Activated CD4-positive, alpha-beta T cell treated with anti-CD3 and anti-CD28 coated beads, Interleukin-2, amount 50 U/mL, for 24 hours (primary cell): ENCODE data around the gene SIDT2.
"Not testable (repeated sequence)": the region's sequence is repeated elsewhere in the genome, so short reads cannot be mapped to it uniquely, and the experiment has no call there.

Source experiments
- DNase-seq, 2 donors: peaks; one replicate each; pipeline ENCODE4 v3.0.0-alpha.2; 2020; ENCODE audit warnings: low read depth in 1 of 2, low spot score in 1 of 2

The SIDT2 gene

DNA sequence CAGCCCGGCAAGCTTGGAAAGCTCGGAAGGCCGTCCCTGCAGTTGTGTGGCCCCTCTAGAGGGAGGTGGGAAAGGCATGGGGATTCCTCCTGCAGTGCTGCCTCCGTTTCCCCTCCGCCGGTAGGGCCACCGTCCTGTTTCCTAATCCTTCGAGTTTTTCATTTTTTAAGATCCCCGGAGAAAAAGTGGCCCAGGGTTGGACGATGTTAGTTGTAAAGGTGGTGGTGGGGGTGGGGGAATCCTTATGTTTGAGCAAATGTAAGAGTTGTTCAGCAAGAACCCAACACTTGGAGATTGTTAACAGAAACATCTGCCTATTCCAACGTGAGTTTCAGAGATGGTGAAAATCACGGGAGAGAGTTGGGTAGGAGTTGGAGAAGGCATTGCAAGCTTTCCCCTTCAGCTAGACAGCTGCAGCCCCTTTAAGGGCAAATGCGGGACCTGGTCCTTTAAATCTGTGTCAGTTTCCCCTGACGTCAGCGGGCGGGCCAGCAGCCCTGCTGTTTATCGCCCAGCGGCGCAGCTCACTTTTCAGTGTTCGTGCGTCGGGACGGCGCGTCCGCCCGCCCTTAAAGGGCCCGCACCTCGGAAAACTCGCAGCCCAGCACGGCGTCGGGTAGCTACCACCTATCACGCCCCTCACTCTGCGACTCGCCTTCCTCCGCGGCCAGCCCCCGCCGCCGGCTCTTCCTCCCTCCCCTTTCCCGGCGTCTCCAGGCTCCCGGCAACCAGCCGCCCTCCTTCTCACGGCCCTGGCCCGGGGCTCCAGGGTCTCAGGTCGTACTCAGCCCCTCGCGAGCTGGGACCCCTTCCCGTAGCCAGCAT lies at the start of gene SIDT2:
TSS of gene SIDT2 (plus strand) at position 534 of the 825 bp plus-strand sequence. CDS start 521 bp downstream, outside the sequence.
- peak; percentile 70 to 79 for DNase-seq

- DNase-seq, result not testable (repeated sequence)
Measured at GRCh38 chr11:117130396-117130795, 48.1 kb upstream of the SIDT2 start.

GRCh38 chr11:117130879-117131278 lies 47.7 kb upstream of the SIDT2 start:
- DNase-seq, result no peak

DNA sequence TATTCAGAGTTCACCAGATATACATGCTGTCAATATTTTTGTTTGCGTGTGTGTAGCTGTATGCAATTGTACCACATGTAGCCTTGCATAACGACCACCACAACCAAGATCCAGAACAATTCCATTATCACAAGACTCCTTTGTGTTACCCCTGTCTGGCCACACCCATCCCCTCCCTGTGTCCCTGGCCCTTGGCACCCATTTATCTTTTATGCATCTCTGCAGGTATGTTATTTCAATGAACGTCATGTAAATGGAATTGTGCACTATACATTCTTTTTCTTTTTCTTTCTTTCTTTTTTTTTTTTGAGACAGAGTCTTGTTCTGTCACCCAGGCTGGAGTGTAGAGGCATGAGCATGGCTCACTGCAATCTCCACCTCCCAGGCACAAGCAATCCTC lies 44.1 kb upstream of the SIDT2 start:
- DNase-seq, result no peak

- DNase-seq, result not testable (repeated sequence)
Measured at GRCh38 chr11:117134979-117135378, 43.6 kb upstream of the SIDT2 start.

- not testable (repeated sequence) for DNase-seq
Measured at GRCh38 chr11:117137223-117138086, 41.1 kb upstream of the SIDT2 start.

- peak in 1 of 2 donors; percentile 12 for DNase-seq
Measured at GRCh38 chr11:117143390-117143789, 35.2 kb upstream of the SIDT2 start.

GRCh38 chr11:117143871-117144476 lies 34.6 kb upstream of the SIDT2 start, which contains the start of gene PAFAH1B2:
TSS of gene PAFAH1B2 (plus strand) at chr11:117144287. CDS start at chr11:117152448, 8,161 bp downstream.
- peak; percentile 93 to 94 for DNase-seq

- DNase-seq, result no peak
Measured at GRCh38 chr11:117144477-117145392, 33.8 kb upstream of the SIDT2 start.

- DNase-seq, result no peak
Measured at GRCh38 chr11:117145393-117145761, 33.2 kb upstream of the SIDT2 start.

GRCh38 chr11:117146521-117146920 lies 32.0 kb upstream of the SIDT2 start:
- DNase-seq, result no peak

GRCh38 chr11:117152066-117152465 lies 26.5 kb upstream of the SIDT2 start:
- DNase-seq, result no peak

GRCh38 chr11:117154468-117154867 lies 24.1 kb upstream of the SIDT2 start:
- no peak for DNase-seq

DNA sequence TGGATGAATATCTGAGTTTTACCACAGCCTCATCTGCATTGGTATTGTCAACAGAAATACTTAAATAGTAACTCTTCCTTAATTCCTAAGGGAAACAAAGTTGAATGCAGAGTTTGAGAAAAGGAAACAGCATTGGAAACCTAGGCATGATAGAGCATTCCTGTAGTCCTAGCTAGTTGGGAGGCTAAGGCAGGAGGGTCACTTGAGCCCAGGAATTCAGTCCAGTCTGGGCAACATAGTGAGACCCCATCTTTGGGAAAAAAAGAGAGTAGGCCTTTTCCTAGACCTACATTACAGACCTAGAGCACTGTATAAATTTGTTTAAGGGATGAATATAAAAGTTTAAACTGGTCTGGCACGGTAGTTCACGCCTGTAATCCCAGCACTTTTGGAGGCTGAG lies 21.0 kb upstream of the SIDT2 start:
- no peak for DNase-seq

GRCh38 chr11:117159892-117160291 lies 18.7 kb upstream of the SIDT2 start:
- DNase-seq, result no peak

DNA sequence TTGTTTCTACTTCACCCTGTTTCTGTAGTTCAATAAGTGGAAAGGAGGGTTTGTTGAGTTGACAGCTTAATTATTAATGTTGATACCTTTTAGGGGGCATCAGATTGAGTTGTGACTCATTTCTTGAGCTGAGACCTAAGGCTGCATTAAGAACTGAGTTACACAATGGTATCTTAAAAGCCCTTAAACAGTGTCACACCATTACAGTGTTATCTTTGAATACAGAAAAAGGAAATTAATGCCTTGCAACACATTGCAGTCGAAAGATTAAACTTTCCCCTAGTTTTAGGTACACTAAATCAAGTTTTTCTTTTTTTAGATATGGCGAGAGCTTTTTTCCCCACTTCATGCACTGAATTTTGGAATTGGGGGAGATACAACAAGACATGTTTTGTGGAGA lies 17.7 kb upstream of the SIDT2 start:
- no peak for DNase-seq

- no peak for DNase-seq
Measured at GRCh38 chr11:117166491-117166890, 12.1 kb upstream of the SIDT2 start.

DNA sequence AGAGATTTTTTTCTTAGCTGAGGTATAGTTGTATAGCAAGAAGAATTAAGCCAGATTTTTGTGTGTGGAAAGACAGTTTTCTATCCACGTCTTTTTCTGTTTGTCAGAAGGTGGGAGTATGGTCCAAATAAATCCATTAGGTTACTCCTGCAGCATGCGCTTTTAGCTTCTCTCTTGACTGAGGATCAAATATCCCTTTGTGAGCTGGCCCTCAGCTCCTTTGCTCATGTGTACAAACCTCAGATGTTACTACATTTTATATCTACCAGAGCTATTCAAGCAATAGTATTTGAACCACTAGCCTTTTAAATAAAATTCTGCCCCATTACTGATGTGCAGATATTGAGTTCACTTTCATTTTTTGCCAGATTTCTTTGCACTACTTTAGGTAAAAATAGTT lies 8.8 kb upstream of the SIDT2 start:
- DNase-seq, result no peak

DNA sequence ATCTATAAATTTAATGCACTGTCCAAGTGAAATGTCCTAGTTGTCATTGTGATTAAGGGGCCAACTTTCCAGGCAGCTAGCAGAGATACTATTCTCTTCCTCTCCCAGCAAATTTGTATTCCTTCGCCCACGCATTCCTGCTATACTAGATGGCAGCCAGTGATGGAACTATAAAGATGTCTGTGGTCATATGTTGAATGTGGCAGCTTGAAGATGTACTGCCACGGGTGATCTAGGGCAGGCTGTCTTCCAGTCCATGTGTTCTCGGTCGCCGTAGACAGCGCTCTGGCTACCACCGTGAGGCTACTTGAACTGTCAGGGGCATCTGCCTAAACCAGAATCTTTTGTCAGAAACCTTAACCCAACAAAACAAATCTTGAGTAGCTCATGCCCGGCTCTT lies 8.3 kb upstream of the SIDT2 start:
- DNase-seq, result no peak

- DNase-seq, result no peak
Measured at GRCh38 chr11:117171007-117171403, 7.5 kb upstream of the SIDT2 start.
